Dedifferentiated amniotic fluid mesenchymal stem cell (primary cell): Measurements from ENCODE around the gene GRIP2.

Source experiments
- DNase-seq: peaks from one replicate; pipeline ENCODE4 v3.0.0-alpha.2; 2016; ENCODE audit errors: extremely low spot score

GRIP2 gene

GRCh38 chr3:14505803-14506500, 34.2 kb downstream of the GRIP2 start:
- no peak for DNase-seq

GRCh38 chr3:14505001-14505802, 34.9 kb downstream of the GRIP2 start:
- no peak for DNase-seq

- no peak for DNase-seq
Observed at GRCh38 chr3:14503706-14504065, 36.5 kb downstream of the GRIP2 start.

GRCh38 chr3:14503033-14503705, 37.0 kb downstream of the GRIP2 start:
- no peak for DNase-seq

- no peak for DNase-seq
Observed at GRCh38 chr3:14502472-14502871, 37.7 kb downstream of the GRIP2 start.

GRCh38 chr3:14497321-14497720, 42.8 kb downstream of the GRIP2 start:
- DNase-seq = no peak

GRCh38 chr3:14496351-14496750, 43.8 kb downstream of the GRIP2 start:
- DNase-seq = no peak

GRCh38 chr3:14494973-14495300, 45.2 kb downstream of the GRIP2 start:
- no peak for DNase-seq

GRCh38 chr3:14494279-14494972, 45.7 kb downstream of the GRIP2 start:
- DNase-seq = no peak

GRCh38 chr3:14492948-14493881, 46.9 kb downstream of the GRIP2 start:
- DNase-seq = no peak

- DNase-seq = no peak
Observed at GRCh38 chr3:14491396-14492190, 48.5 kb downstream of the GRIP2 start.

- no peak for DNase-seq
Observed at GRCh38 chr3:14490831-14491230, 49.3 kb downstream of the GRIP2 start.

- no peak for DNase-seq
Observed at GRCh38 chr3:14490255-14490654, 49.9 kb downstream of the GRIP2 start.

GRCh38 chr3:14489641-14490040, 50.5 kb downstream of the GRIP2 start:
- no peak for DNase-seq

- DNase-seq = no peak
Observed at GRCh38 chr3:14488286-14489041, 51.7 kb downstream of the GRIP2 start.

GRCh38 chr3:14487821-14488220, 52.3 kb downstream of the GRIP2 start:
- no peak for DNase-seq

- no peak for DNase-seq
Observed at GRCh38 chr3:14487086-14487485, 53.1 kb downstream of the GRIP2 start.

GRCh38 chr3:14486460-14486859, 53.7 kb downstream of the GRIP2 start:
- no peak for DNase-seq

- DNase-seq = no peak
Observed at GRCh38 chr3:14485981-14486380, 54.2 kb downstream of the GRIP2 start.

GRCh38 chr3:14484741-14485140, 55.4 kb downstream of the GRIP2 start:
- DNase-seq = no peak
